Measurements from ENCODE around the gene NTF3.

Gene NTF3

DNA sequence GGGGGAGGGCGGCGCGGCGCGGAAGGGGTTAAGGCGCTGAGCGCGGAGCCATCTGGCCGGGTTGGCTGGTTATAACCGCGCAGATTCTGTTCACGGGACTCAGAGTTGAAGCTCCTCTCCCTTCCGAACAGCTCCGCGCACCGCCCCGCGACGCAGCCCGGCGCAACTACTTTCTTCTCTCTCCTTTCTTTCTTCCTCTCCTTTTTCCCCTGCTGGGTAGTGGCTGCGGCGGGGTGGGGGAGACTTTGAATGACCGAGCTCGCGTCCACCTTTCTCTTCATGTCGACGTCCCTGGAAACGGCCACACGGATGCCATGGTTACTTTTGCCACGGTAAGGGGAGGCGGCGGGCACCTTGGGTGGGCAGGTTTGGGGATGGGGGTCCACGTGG, at the start of gene NTF3:
NTF3 (plus strand) TSS at position 98 of the 390 bp plus-strand sequence; CDS start at position 315, 217 bp downstream.
- no peak for DNase-seq (ENCODE audit: low spot score)

DNA sequence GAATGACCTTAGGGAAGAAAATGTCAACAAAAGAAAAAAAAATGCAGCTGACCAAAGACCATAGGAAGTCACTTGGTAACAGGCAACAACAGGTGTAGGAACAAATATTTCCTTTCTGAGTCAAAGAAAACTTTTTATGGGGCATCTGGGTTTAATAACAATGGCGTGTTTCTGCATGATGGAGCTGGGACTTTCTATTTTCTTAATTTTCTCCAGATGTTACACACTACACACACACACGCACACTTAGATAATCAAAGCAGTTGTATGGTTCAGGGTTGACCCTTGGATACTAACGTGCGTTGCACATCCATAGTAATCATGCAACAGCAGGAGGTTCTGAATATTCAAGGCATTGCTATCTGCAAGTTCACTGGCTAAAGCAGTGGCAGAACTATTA, 47.9 kb upstream of the NTF3 start:
- no peak for DNase-seq (ENCODE audit: low spot score)

GRCh38 chr12:5388581-5389535, 43.0 kb upstream of the NTF3 start:
- DNase-seq (ENCODE audit: low spot score), result no peak

- no peak for DNase-seq (ENCODE audit: low spot score)
Observed at GRCh38 chr12:5390174-5390799, 41.6 kb upstream of the NTF3 start.

DNA sequence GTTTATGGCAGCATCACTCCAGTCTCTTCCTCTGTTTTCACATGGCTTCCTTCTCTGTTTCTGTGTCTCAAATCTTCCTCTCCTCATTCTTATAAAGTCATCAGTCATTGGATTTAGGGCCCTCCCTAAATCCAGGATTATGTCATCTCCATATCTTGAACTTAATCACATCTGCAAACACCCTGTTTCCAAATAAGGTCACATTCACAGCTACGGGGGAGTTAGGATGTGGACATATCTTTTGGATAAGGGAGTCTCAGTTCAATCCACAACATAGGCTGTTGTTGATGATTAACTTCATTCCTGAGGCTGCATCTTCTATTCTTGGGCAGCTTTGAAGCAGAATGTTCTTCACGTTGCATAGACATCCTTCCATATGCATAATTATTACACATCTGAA, 40.3 kb upstream of the NTF3 start:
- no peak for DNase-seq (ENCODE audit: low spot score)

DNA sequence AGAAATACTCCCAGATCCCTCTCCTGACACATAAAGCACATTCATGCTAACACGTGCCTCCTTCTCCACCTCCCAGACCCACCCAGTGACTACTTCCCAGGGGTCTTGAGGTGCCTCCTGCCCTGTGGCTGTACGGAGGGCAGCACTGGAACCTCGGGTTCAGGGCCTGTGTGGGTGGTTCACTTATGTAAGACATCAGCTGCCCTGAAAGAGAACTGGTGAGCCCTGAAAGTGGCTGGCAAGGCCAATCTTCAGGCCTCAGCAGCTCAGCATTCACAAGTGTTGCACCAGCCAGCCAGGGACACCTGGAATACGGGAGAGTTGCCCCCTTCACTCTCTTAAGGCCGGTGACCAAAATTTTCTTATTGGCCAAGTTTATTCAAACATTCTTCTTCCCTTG, 38.9 kb upstream of the NTF3 start:
- DNase-seq (ENCODE audit: low spot score), result no peak

DNA sequence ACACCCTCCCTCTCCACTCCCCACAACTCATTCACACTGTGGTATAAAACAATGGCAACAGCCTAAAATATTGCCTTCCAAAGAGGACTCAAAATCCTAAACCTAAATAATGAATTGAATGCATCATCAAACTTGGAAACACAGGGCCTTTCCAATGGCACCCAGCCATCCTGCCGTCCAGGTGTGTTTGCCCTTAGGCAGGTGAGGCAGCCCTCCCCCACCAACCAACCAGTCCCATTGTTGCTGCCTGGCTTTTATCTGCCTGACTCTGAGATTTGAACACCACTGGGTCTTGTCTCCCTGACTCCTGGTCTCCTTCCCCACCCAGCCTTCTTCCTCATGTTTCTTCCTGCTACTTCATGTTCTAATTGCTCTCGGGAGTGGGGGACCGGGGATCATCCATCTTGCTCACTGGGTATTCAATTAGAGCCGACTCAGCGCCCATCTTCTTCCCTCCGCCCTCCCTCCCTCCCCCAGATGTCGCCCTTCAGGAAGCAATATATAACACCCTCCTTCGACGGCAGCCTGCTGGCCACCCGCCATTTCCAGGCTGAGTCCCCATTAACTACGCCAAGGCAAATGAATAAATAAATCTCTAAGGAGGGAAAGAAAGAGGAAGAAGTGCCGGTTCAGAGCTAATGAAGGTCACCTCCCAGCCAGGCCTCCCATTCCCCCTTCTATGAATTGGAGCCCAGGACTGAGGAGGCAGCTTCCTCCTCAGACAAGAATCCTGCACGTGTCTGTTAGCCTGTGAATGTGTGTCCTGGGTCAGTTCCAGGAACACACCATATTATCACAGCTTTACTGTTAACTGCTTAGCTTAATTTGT, 36.3 kb upstream of the NTF3 start:
- DNase-seq (ENCODE audit: low spot score), result no peak

DNA sequence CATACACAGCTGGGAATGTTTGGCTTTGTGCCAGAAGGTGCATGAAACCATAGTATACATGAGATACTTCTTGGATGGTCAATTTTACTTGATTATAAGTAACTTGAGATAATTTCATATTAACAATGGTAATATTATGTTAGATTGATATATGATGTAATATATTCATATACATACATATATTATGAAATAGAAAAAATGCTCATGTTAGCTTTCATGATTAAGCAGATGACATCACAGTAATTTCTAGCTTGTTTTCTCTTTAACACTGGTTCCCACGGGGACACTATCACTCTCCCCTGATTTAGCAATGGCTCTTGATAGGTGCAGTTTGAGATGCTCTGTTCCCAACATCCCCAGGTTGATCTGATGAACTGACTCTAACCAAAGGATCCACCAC, 35.4 kb upstream of the NTF3 start:
- no peak for DNase-seq (ENCODE audit: low spot score)

GRCh38 chr12:5399266-5399665, 32.6 kb upstream of the NTF3 start:
- DNase-seq (ENCODE audit: low spot score), result no peak

GRCh38 chr12:5402009-5402935, 29.6 kb upstream of the NTF3 start:
- no peak for DNase-seq (ENCODE audit: low spot score)

GRCh38 chr12:5403411-5403810, 28.5 kb upstream of the NTF3 start:
- DNase-seq (ENCODE audit: low spot score), result no peak

GRCh38 chr12:5407034-5407856, 24.7 kb upstream of the NTF3 start:
- no peak for DNase-seq (ENCODE audit: low spot score)

DNA sequence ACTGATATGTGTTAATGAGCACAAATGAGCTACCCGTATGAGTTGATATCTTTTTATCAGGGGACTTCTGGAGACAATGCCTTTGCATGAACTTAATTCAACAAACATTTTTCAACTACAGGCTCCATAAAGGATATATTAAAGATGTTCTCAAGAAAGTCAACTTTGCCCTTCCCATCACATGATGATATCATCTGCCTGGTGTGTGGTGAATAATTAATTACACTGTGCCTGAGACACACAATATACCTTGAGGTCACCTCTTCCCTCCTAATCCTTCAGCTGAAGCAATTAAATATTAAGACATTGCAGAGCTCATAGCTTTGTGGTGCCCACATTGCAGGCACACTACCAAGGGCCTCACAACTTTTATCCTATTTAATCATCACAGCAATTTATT, 22.3 kb upstream of the NTF3 start:
- DNase-seq (ENCODE audit: low spot score), result no peak

DNA sequence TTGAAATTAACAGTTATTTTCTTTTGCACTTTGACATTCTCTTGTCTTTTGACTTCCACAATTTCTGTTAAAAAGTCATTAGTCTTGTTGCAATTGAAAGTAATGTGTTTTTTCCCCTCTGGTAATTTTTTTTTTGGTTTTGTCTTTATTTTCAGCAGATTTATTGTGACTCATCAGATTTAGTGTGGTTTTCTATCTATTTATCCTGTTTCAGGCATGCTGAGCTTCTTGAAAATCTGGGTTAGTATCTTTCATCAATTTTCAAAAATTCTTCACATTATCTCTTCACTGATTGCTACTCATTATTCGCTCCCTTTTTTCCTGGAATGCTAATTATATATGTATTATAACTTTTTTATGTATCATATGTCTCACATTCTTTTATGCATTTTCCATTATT, 15.3 kb upstream of the NTF3 start:
- DNase-seq (ENCODE audit: low spot score), result no peak

DNA sequence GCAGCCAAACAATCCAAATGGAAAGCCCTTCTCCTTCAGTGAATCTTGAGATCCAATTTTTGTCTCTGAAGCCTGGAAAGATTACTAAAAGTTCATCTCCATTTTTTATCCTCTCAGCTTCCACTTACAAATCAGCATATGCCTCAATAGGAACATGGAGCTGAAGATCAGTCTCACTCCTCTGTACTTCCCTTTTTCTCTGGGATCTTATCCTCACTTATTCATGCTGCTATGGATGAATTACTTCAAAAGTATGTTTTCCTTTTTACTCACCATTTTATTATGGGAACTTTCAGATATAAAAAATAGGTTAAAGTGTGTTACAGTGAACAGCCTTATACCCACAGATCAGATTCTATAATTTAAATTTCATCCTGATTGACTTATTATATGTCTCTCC, 14.4 kb upstream of the NTF3 start:
- DNase-seq (ENCODE audit: low spot score), result no peak

GRCh38 chr12:5428332-5429221, 3.3 kb upstream of the NTF3 start:
- peak; percentile 9 for DNase-seq (ENCODE audit: low spot score)

DNA sequence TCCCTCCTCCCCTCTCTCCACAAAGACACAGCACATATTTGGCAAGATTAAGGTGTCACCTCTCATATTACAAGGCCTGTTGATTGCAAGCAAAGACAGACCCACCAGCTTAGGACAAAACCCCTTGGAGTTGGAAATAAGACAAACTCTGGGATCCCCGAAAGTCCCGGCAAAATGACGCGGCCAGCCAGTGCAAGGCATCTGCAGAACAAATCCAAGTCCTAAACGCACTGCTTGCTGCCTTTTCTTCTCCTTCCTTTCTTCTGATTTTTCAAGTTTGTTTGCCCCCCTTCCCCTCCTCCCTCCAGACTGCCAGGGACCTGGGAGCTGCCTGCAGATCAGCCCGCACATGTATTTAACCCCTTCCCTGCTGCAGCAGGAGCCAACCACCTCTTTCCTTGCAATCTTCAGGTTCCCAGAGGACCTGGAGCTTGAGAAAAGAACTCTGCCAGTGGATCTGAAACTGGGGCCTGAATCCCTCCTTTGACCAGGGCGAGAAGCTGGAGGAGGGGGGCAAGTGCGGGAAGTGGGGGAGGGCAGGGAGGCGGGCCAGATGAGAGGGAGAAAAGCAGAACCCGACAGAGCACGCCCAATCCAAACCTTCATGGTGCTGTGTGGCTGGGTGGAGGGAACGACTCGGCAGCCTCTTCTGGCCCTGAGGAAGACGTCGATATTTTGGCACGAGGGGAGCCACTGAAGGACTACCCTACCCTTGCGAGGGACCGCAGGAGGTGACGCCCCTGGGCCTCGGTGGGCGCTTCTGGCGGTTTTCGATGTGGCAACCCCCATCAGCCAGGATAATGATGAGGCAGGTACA, 2.0 kb upstream of the NTF3 start:
- DNase-seq (ENCODE audit: low spot score), result no peak

Measured in pons (tissue), 1 donor.